Stimulated activated CD8-positive, alpha-beta memory T cell treated with anti-CD3 and anti-CD28 coated beads, Interleukin-15, amount 100 ng/mL, for 1 hour (primary cell): Measurements from ENCODE around the gene TFPI2.

Experiments
- DNase-seq: peaks from one replicate; pipeline ENCODE4 v3.0.0-alpha.2; 2020; ENCODE audit warnings: low read depth

Gene TFPI2

GRCh38 chr7:93855797-93856196 is 34.8 kb downstream of the TFPI2 start:
- DNase-seq = no peak

- DNase-seq = no peak
Observed at GRCh38 chr7:93854480-93854879, 36.1 kb downstream of the TFPI2 start.

- no peak for DNase-seq
Observed at GRCh38 chr7:93851536-93851935, 39.0 kb downstream of the TFPI2 start.

GRCh38 chr7:93843260-93843659 is 47.3 kb downstream of the TFPI2 start:
- DNase-seq = no peak

- no peak for DNase-seq
Observed at GRCh38 chr7:93838966-93839365, 51.6 kb downstream of the TFPI2 start.

- no peak for DNase-seq
Observed at GRCh38 chr7:93837245-93837644, 53.3 kb downstream of the TFPI2 start.

GRCh38 chr7:93836116-93836515 is 54.4 kb downstream of the TFPI2 start:
- no peak for DNase-seq

- DNase-seq = no peak
Observed at GRCh38 chr7:93835702-93836101, 54.9 kb downstream of the TFPI2 start.
